ENCODE data around the gene ZNF236. TPM values are rescaled to one million over a fixed set of nuclear protein-coding genes. Genes with fewer than 3 reads are reported as not detected.

ZNF236 gene
- total and polyA plus RNA-seq, 2 of the 13 experiments (the other 11 are each of a cell fraction or from before 2014, with no cell fraction given): 3.0 to 7.2 TPM

GRCh38 chr18:76822506-76823160 is at the start of gene ZNF236 (continued):
- no peak for TF ChIP-seq HMGXB3 (CRISPR knock-in tag; IDR thresholded peaks at IDR 0.05; ENCODE audit: borderline replicate concordance)
- no peak for TF ChIP-seq LRRFIP1 (CRISPR knock-in tag; conservative IDR thresholded peaks at IDR 0.05)
- no peak for TF ChIP-seq FOXK1 (CRISPR knock-in tag; IDR thresholded peaks at IDR 0.05; ENCODE audit: borderline replicate concordance, low read depth)
- peak; percentile 69; the same call in 1 of the 2 replicates for TF ChIP-seq ZNF678 (CRISPR knock-in tag; IDR thresholded peaks at IDR 0.05)
- TF ChIP-seq ZIK1 (CRISPR knock-in tag; IDR thresholded peaks at IDR 0.05; ENCODE audit: borderline replicate concordance, low read depth): peak; percentile 48; the same call in 1 of the 2 replicates
- no peak for TF ChIP-seq ZNF749 (CRISPR knock-in tag; IDR thresholded peaks at IDR 0.05; ENCODE audit: borderline replicate concordance)
- no peak for TF ChIP-seq SMARCE1 (IDR thresholded peaks at IDR 0.05; ENCODE audit: borderline replicate concordance)
- TF ChIP-seq RBFOX2 (IDR thresholded peaks at IDR 0.05; ENCODE audit: low read depth, low read length): peak; percentile 78
- TF ChIP-seq SIX4 (CRISPR knock-in tag; IDR thresholded peaks at IDR 0.05): no peak
- peak; percentile 49; the same call in 1 of the 2 replicates for TF ChIP-seq ARNT2 (CRISPR knock-in tag; IDR thresholded peaks at IDR 0.05; ENCODE audit: low read depth)
- TF ChIP-seq DMAP1 (CRISPR knock-in tag; IDR thresholded peaks at IDR 0.05): 0 out of 2 replicates have a peak, but pooled peaks have one; percentile 11
- no peak for TF ChIP-seq PAXIP1 (CRISPR knock-in tag; conservative IDR thresholded peaks at IDR 0.05)
- peak in 1 of 2 experiments; percentile 77; a peak in 2 of 4 replicates for TF ChIP-seq POLR2A (IDR thresholded peaks at IDR 0.05; ENCODE audit: insufficient read depth in 1 of 2, low read depth in 2 of 2, low read length in 2 of 2)
- no peak for TF ChIP-seq SIX1 (CRISPR knock-in tag; IDR thresholded peaks at IDR 0.05; ENCODE audit: borderline replicate concordance)
- peak; percentile 96 for TF ChIP-seq ZBTB2 (CRISPR knock-in tag; IDR thresholded peaks at IDR 0.05; ENCODE audit: low read depth)
- TF ChIP-seq MAZ (IDR thresholded peaks at IDR 0.05; ENCODE audit: borderline replicate concordance, low read depth, low read length): peak; percentile 62; the same call in 1 of the 2 replicates
- TF ChIP-seq MAZ (CRISPR knock-in tag; IDR thresholded peaks at IDR 0.05; ENCODE audit: low read depth): peak; percentile 64
